Endothelial cell of umbilical vein (primary cell): Measurements from ENCODE around the gene CLDN11. TPM values are rescaled to one million over a fixed set of nuclear protein-coding genes. Genes with fewer than 3 reads are reported as not detected.
A peak's percentile ranks its signal among the peaks of the same experiment; 100 is the strongest.

Experiments used
- BruUV-seq: library from RNA; stranded (reverse); fragments of 400-500 nt; replicated peaks from 2 replicates; lab custom pipeline; 2021; lab: Mats Ljungman, UMichigan
- CTCF ChIA-PET: fragments of 300-600, 350-600 bp; sonication (Branson Sonifier 250); formaldehyde crosslinking; loops from one replicate; lab custom pipeline; 2021; ENCODE audit warnings: antibody characterized with exemption, inconsistent platforms; lab: Charles Lee
- POLR2A ChIA-PET: fragments of 300-600, 350-600 bp; sonication (Branson Sonifier 250); formaldehyde crosslinking; loops from one replicate; lab custom pipeline; 2021; ENCODE audit warnings: antibody characterized with exemption, inconsistent platforms; lab: Charles Lee
- DNase-seq: peaks from one replicate; pipeline ENCODE4 v3.0.0-alpha.2; 2011; ENCODE audit warnings: low read depth, low spot score
- FAIRE-seq: peaks from 2 replicates; lab custom pipeline; 2011; peaks lifted over from hg19 to GRCh38; lab: Jason Lieb, UNC
- H2AFZ ChIP-seq: 2 replicates; pipeline ENCODE4 v1.6.0; 2012; ENCODE audit warnings: low read depth, low read length, control low read depth, inconsistent platforms
- H3K27ac ChIP-seq: 2 replicates; pipeline ENCODE4 v1.5.1; 2011; ENCODE audit warnings: low read depth, mild to moderate bottlenecking, control low read depth, low read length, moderate library complexity; ENCODE audit not compliant: insufficient read depth
- H3K27me3 ChIP-seq, 2 experiments: 2 replicates each; pipeline versions ENCODE4 v1.6.0 to v1.6.1; 2011; ENCODE audit warnings: low read length in 2 of 2, mixed read lengths in 1 of 2; ENCODE audit not compliant: control insufficient read depth in 2 of 2, insufficient read depth in 2 of 2
- H3K36me3 ChIP-seq, 2 experiments: 2 replicates in 1 of 2; 3 replicates in 1 of 2; pipeline ENCODE4 v1.5.1; 2011; ENCODE audit warnings: low read length in 2 of 2, mild to moderate bottlenecking in 1 of 2, moderate library complexity in 1 of 2; ENCODE audit not compliant: control insufficient read depth in 2 of 2, insufficient read depth in 2 of 2; ENCODE audit errors: extremely low read depth in 1 of 2
- H3K4me1 ChIP-seq: 3 replicates; pipeline ENCODE4 v1.5.1; 2011; ENCODE audit warnings: mild to moderate bottlenecking, low read length; ENCODE audit not compliant: control insufficient read depth, insufficient read depth; ENCODE audit errors: extremely low read depth
- H3K4me2 ChIP-seq: 2 replicates; pipeline ENCODE4 v1.6.1; 2011; ENCODE audit warnings: low read length, control low read depth, mixed read lengths; ENCODE audit not compliant: insufficient read depth
- H3K4me3 ChIP-seq, 3 experiments: fragments of 200-600 bp in 1 of 3; sonication (generic), shearing (Covaris generic) in 1 of 3; replicated peaks in 1 of 3; 2 replicates each; pipeline ENCODE4 v1.5.1; 2011 to 2016; ENCODE audit warnings: control low read depth in 3 of 3, low read length in 3 of 3, mild to moderate bottlenecking in 2 of 3, inconsistent platforms in 1 of 3, low read depth in 1 of 3, moderate library complexity in 1 of 3; ENCODE audit not compliant: insufficient read depth in 1 of 3
- H3K79me2 ChIP-seq: 2 replicates; pipeline ENCODE4 v1.6.0; 2012; ENCODE audit warnings: low read length, inconsistent platforms; ENCODE audit not compliant: control insufficient read depth, insufficient read depth
- H3K9ac ChIP-seq: replicated peaks from 2 replicates; pipeline ENCODE3; 2011; ENCODE audit warnings: low read length, control low read depth; ENCODE audit not compliant: insufficient read depth; ENCODE audit errors: extremely low read depth
- H3K9me1 ChIP-seq: replicated peaks from 3 replicates; pipeline ENCODE4 v1.6.0; 2011; ENCODE audit warnings: mild to moderate bottlenecking, low read length; ENCODE audit not compliant: control insufficient read depth, insufficient read depth; ENCODE audit errors: extremely low read depth
- H3K9me3 ChIP-seq: replicated peaks from 2 replicates; pipeline ENCODE4 v1.5.1; 2012; ENCODE audit warnings: low read length, inconsistent platforms; ENCODE audit not compliant: control insufficient read depth, insufficient read depth
- H4K20me1 ChIP-seq: replicated peaks from 2 replicates; pipeline ENCODE3; 2011; ENCODE audit warnings: mild to moderate bottlenecking, low read length; ENCODE audit not compliant: control insufficient read depth, insufficient read depth; ENCODE audit errors: extremely low read depth
- CTCF ChIP-seq, 2 donors: IDR thresholded peaks; 1 replicate in 1 of 2; 2 replicates in 1 of 2; pipeline ENCODE4 v1.5.1; 2011; ENCODE audit warnings: low read length in 2 of 2, mild to moderate bottlenecking in 2 of 2, moderate library complexity in 2 of 2, control low read depth in 1 of 2, inconsistent platforms in 1 of 2, low read depth in 1 of 2; ENCODE audit not compliant: insufficient read depth in 1 of 2; ENCODE audit errors: extremely low read depth in 1 of 2
- EZH2 ChIP-seq: IDR thresholded peaks from 2 replicates; pipeline ENCODE4 v1.6.1; 2012; ENCODE audit warnings: borderline replicate concordance, low read depth, mild to moderate bottlenecking, moderate library complexity, low read length, inconsistent platforms; ENCODE audit not compliant: severe bottlenecking
- FOS ChIP-seq: IDR thresholded peaks from 2 replicates; pipeline ENCODE4 v1.6.1; 2011; ENCODE audit warnings: mild to moderate bottlenecking, low read length, moderate library complexity, borderline replicate concordance; ENCODE audit not compliant: insufficient read depth
- GATA2 ChIP-seq: IDR thresholded peaks from 2 replicates; pipeline ENCODE4 v1.7.0; 2011; ENCODE audit warnings: low read depth, mild to moderate bottlenecking, moderate library complexity, mixed read lengths, low read length; ENCODE audit not compliant: insufficient read length, insufficient read depth
- JUN ChIP-seq: IDR thresholded peaks from 2 replicates; pipeline ENCODE4 v1.6.1; 2011; ENCODE audit warnings: borderline replicate concordance, low read depth; ENCODE audit not compliant: insufficient read length, insufficient read depth
- MAX ChIP-seq: IDR thresholded peaks from 2 replicates; pipeline ENCODE4 v1.6.1; 2011; ENCODE audit not compliant: insufficient read depth, insufficient read length
- MYC ChIP-seq: IDR thresholded peaks from one replicate; pipeline ENCODE4 v1.6.1; 2011; ENCODE audit warnings: mild to moderate bottlenecking, low read depth, low read length
- POLR2A ChIP-seq: IDR thresholded peaks from 2 replicates; pipeline ENCODE4 v1.6.1; 2012; ENCODE audit warnings: low read depth, mild to moderate bottlenecking, control low read depth, low read length
- POLR2AphosphoS5 ChIP-seq: IDR thresholded peaks from 2 replicates; pipeline ENCODE4 v1.6.1; 2012; ENCODE audit warnings: low read depth, mild to moderate bottlenecking, control low read depth, low read length, moderate library complexity; ENCODE audit not compliant: insufficient read depth
- dilution Hi-C: fragments of 300-500 bp; cut with MboI; formaldehyde crosslinking; loops from one replicate; pipeline ENCODE4 v1.15.0; 2019; ENCODE audit warnings: low sequenced_read_pairs; ENCODE audit not compliant: extremely low pct_ligation_motif_present
- intact Hi-C: fragments of 100-400 bp; cut with micrococcal nuclease; formaldehyde crosslinking; loops from one replicate; pipeline ENCODE4 v1.10.0; 2022
- polyA plus RNA-seq, 4 experiments: library from polyadenylated mRNA; depleted of rRNA in 3 of 4; stranded (reverse) in 3 of 4; unstranded in 1 of 4; fragments of >200 nt; gene quantifications; 2 replicates each; pipeline versions ENCODE4 v1.2.1 to v1.2.3, GENCODE V29; 2011 to 2012; ENCODE audit warnings: missing spikeins in 1 of 4
- total RNA-seq: library from RNA; stranded (reverse); gene quantifications from 2 replicates; pipeline ENCODE4 v1.2.3, GENCODE V29; 2021

The CLDN11 gene
- total and polyA plus RNA-seq, 2 donors (not counting 3 experiments of a cell fraction or from before 2014, with no cell fraction given), result 147 to 395 TPM

GRCh38 chr3:170454509-170454908 is 35.8 kb downstream of the CLDN11 start:
- no peaks in the 10 kb centered on the region for H3K9me3 ChIP-seq
- H3K27ac ChIP-seq, result no peak overlapping the region
- no peaks in the 10 kb centered on the region for H4K20me1 ChIP-seq
- no TSS peak for BruUV-seq
- no peak overlapping the region for H3K4me3 ChIP-seq
- intact Hi-C loops (no loop called here), dilution Hi-C loops (no loop called here)
- H3K36me3 ChIP-seq, result no peaks in the 10 kb centered on the region
- no peak overlapping the region for H3K9ac ChIP-seq
- peak overlapping the region; percentile 12 for H3K4me2 ChIP-seq
- DNase-seq, result peak; percentile 17
- H3K27me3 ChIP-seq, result no peaks in the 10 kb centered on the region
- peaks cover 4% of the 10 kb centered on the region for H3K4me1 ChIP-seq
- ChIA-PET CTCF (interaction anchor here (1.8 kb wide), 1 partner anchor 40 kb away, joined by 7 read pairs; no protein-coding TSS in a partner anchor), POLR2A (no interaction called here)
- TF ChIP-seq GATA2 (no peak), MAX (no peak), CTCF (IDR thresholded peaks at IDR 0.05; ENCODE audit: extremely low read depth in 1 of 2, insufficient read depth in 1 of 2, low read depth in 1 of 2, low read length in 2 of 2) (no peak), JUN (no peak), POLR2A (no peak), EZH2 (no peak), POLR2AphosphoS5 (no peak), MYC (no peak), FOS (no peak)
- no peaks in the 10 kb centered on the region for H3K79me2 ChIP-seq
- FAIRE-seq, result peak; percentile 76
- H2AFZ ChIP-seq, result peak overlapping the region; percentile 48
- H3K9me1 ChIP-seq, result no peaks in the 10 kb centered on the region
